ENCODE measurements around the gene CAND1. TPM values are rescaled to one million over a fixed set of nuclear protein-coding genes. Genes with fewer than 3 reads are reported as not detected.

The CAND1 gene
- 100 to 1,000 TPM in 3 of 10 donors, 10 to 100 TPM in 7; 79.3 to 108 (median 94.6) TPM for polyA plus RNA-seq (ENCODE audit: insufficient read length in 10 of 10)
- long read RNA-seq, donor 1, full-length matches to known transcripts = 3 of 13 reads
- long read RNA-seq, donor 1, partial matches to known transcripts = 10 of 13 reads
- long read RNA-seq, donor 1, other reads (novel, unspliced or antisense) = 0 of 13 reads
- long read RNA-seq, donor 2, full-length matches to known transcripts = 2 of 9 reads
- long read RNA-seq, donor 2, partial matches to known transcripts = 7 of 9 reads
- long read RNA-seq, donor 2, other reads (novel, unspliced or antisense) = 0 of 9 reads
- long read RNA-seq, donor 3 = 0 reads
- long read RNA-seq, donor 4, full-length matches to known transcripts = 4 of 16 reads
- long read RNA-seq, donor 4, partial matches to known transcripts = 12 of 16 reads
- long read RNA-seq, donor 4, other reads (novel, unspliced or antisense) = 0 of 16 reads
- long read RNA-seq, donor 5, full-length matches to known transcripts = 6 of 6 reads
- long read RNA-seq, donor 5, partial matches to known transcripts = 0 of 6 reads
- long read RNA-seq, donor 5, other reads (novel, unspliced or antisense) = 0 of 6 reads
- long read RNA-seq, donor 6, full-length matches to known transcripts = 3 of 19 reads
- long read RNA-seq, donor 6, partial matches to known transcripts = 16 of 19 reads
- long read RNA-seq, donor 6, other reads (novel, unspliced or antisense) = 0 of 19 reads
- long read RNA-seq, donor 7, full-length matches to known transcripts = 5 of 19 reads
- long read RNA-seq, donor 7, partial matches to known transcripts = 14 of 19 reads
- long read RNA-seq, donor 7, other reads (novel, unspliced or antisense) = 0 of 19 reads
- long read RNA-seq, donor 8, full-length matches to known transcripts = 1 of 13 reads
- long read RNA-seq, donor 8, partial matches to known transcripts = 12 of 13 reads
- long read RNA-seq, donor 8, other reads (novel, unspliced or antisense) = 0 of 13 reads
- long read RNA-seq, donor 9, full-length matches to known transcripts = 2 of 2 reads
- long read RNA-seq, donor 9, partial matches to known transcripts = 0 of 2 reads
- long read RNA-seq, donor 9, other reads (novel, unspliced or antisense) = 0 of 2 reads

- peak; percentile 99 to 100 (median 100) for DNase-seq
These were observed at the start of gene CAND1 for GRCh38 chr12:67268896-67269632. TSS of gene CAND1 (plus strand) at chr12:67269358. CDS start at chr12:67269718, 360 bp downstream.

GRCh38 chr12:67220065-67220464, 49.1 kb upstream of the CAND1 start:
- DNase-seq = no peak

- peak in 1 of 3 donors; percentile 12 for DNase-seq
These were observed 46.9 kb upstream of the CAND1 start for GRCh38 chr12:67222302-67222701.

- DNase-seq = no peak
These were observed 45.9 kb upstream of the CAND1 start for GRCh38 chr12:67223225-67223624.

- no peak for DNase-seq
These were observed 31.9 kb upstream of the CAND1 start for GRCh38 chr12:67237231-67237630.

- no peak for DNase-seq
These were observed 30.1 kb upstream of the CAND1 start for GRCh38 chr12:67239061-67239460.

GRCh38 chr12:67241482-67241881, 27.7 kb upstream of the CAND1 start:
- DNase-seq = no peak

GRCh38 chr12:67243260-67243659, 25.9 kb upstream of the CAND1 start:
- no peak for DNase-seq

GRCh38 chr12:67245571-67245970, 23.6 kb upstream of the CAND1 start:
- DNase-seq = no peak

GRCh38 chr12:67251012-67251411, 18.1 kb upstream of the CAND1 start:
- DNase-seq = no peak

GRCh38 chr12:67254372-67255026, 14.7 kb upstream of the CAND1 start:
- no peak for DNase-seq

- DNase-seq = no peak
These were observed 12.5 kb upstream of the CAND1 start for GRCh38 chr12:67256649-67257048.

GRCh38 chr12:67263471-67263870, 5.7 kb upstream of the CAND1 start:
- DNase-seq = no peak

GRCh38 chr12:67268335-67268895, 743 bp upstream of the CAND1 start:
- DNase-seq = peak; percentile 97 to 99 (median 99)

GRCh38 chr12:67269633-67270573, 745 bp downstream of the CAND1 start:
- peak; percentile 30 to 90 (median 60) for DNase-seq

- no peak for DNase-seq
These were observed 1.5 kb downstream of the CAND1 start for GRCh38 chr12:67270622-67271021.

GRCh38 chr12:67271976-67272375, 2.8 kb downstream of the CAND1 start:
- no peak for DNase-seq

GRCh38 chr12:67274186-67274585, 5.0 kb downstream of the CAND1 start:
- DNase-seq = no peak

GRCh38 chr12:67275380-67275913, 6.3 kb downstream of the CAND1 start:
- no peak for DNase-seq

All from muscle of back (tissue), 13 donors.